H9 (cell line): Measurements from ENCODE around the gene CSTPP1. TPM values are rescaled to one million over a fixed set of nuclear protein-coding genes. Genes with fewer than 3 reads are reported as not detected.

ENCODE experiments used
- DNase-seq: peaks from one replicate; pipeline ENCODE4 v3.0.0-alpha.2; 2017
- H2AFZ ChIP-seq: one replicate; pipeline ENCODE4 v1.6.1; 2013; ENCODE audit warnings: mild to moderate bottlenecking, low read length, control low read depth, moderate library complexity
- H2AK5ac ChIP-seq: 2 replicates; pipeline ENCODE4 v1.6.1; 2013; ENCODE audit warnings: low read length, control low read depth, mixed read lengths; ENCODE audit not compliant: insufficient read length
- H2BK120ac ChIP-seq: one replicate; pipeline ENCODE4 v1.6.1; 2013; ENCODE audit warnings: low read depth, mild to moderate bottlenecking, low read length, control low read depth, inconsistent platforms; ENCODE audit not compliant: poor library complexity, severe bottlenecking
- H2BK12ac ChIP-seq: 2 replicates; pipeline ENCODE4 v1.6.1; 2013; ENCODE audit warnings: low read length, control low read depth, mixed read lengths, low read depth; ENCODE audit not compliant: insufficient read length
- H2BK15ac ChIP-seq: 2 replicates; pipeline ENCODE4 v1.6.1; 2013; ENCODE audit warnings: low read depth, low read length, control low read depth
- H2BK20ac ChIP-seq: one replicate; pipeline ENCODE4 v1.6.1; 2013; ENCODE audit warnings: low read depth, mild to moderate bottlenecking, low read length, control low read depth, inconsistent platforms; ENCODE audit not compliant: poor library complexity, severe bottlenecking
- H2BK5ac ChIP-seq: 2 replicates; pipeline ENCODE4 v1.6.1; 2013; ENCODE audit warnings: low read length, control low read depth, mixed read lengths; ENCODE audit not compliant: insufficient read length
- H3K14ac ChIP-seq: 2 replicates; pipeline ENCODE4 v1.6.1; 2013; ENCODE audit warnings: low read length, control low read depth; ENCODE audit not compliant: insufficient read depth
- H3K18ac ChIP-seq: 2 replicates; pipeline ENCODE4 v1.6.1; 2013; ENCODE audit warnings: low read depth, mild to moderate bottlenecking, mixed read lengths, low read length, control low read depth; ENCODE audit not compliant: insufficient read length
- H3K23ac ChIP-seq: 2 replicates; pipeline ENCODE4 v1.6.1; 2013; ENCODE audit warnings: low read length, control low read depth, mixed read lengths, low read depth; ENCODE audit not compliant: insufficient read length
- H3K23me2 ChIP-seq: 2 replicates; pipeline ENCODE4 v1.6.1; 2013; ENCODE audit warnings: low read depth, mild to moderate bottlenecking, mixed read lengths, low read length, control low read depth; ENCODE audit not compliant: insufficient read length, poor library complexity, severe bottlenecking
- H3K27ac ChIP-seq: 2 replicates; pipeline ENCODE4 v1.5.1; 2013; ENCODE audit warnings: low read length, control low read depth, mixed read lengths, low read depth; ENCODE audit not compliant: insufficient read length
- H3K27me3 ChIP-seq: 2 replicates; pipeline ENCODE4 v1.6.1; 2013; ENCODE audit warnings: low read length, control low read depth, inconsistent platforms; ENCODE audit not compliant: insufficient read depth
- H3K4ac ChIP-seq: 2 replicates; pipeline ENCODE4 v1.6.1; 2013; ENCODE audit warnings: low read depth, mild to moderate bottlenecking, control low read depth, inconsistent platforms, low read length, moderate library complexity
- H3K4me1 ChIP-seq: 2 replicates; pipeline ENCODE4 v1.6.1; 2013; ENCODE audit warnings: low read length, control low read depth, inconsistent platforms; ENCODE audit not compliant: insufficient read depth
- H3K4me2 ChIP-seq: 2 replicates; pipeline ENCODE4 v1.6.1; 2013; ENCODE audit warnings: low read length, control low read depth, mixed read lengths; ENCODE audit not compliant: insufficient read length, insufficient read depth
- H3K56ac ChIP-seq: 2 replicates; pipeline ENCODE4 v1.6.1; 2013; ENCODE audit warnings: low read depth, mild to moderate bottlenecking, mixed read lengths, low read length, control low read depth; ENCODE audit not compliant: insufficient read length
- H3K79me1 ChIP-seq: 2 replicates; pipeline ENCODE4 v1.6.1; 2013; ENCODE audit warnings: low read depth, mild to moderate bottlenecking, moderate library complexity, low read length, control low read depth, inconsistent platforms; ENCODE audit not compliant: insufficient read depth, poor library complexity, severe bottlenecking
- H3K79me2 ChIP-seq: 2 replicates; pipeline ENCODE4 v1.6.1; 2013; ENCODE audit warnings: low read length, control low read depth, inconsistent platforms; ENCODE audit not compliant: insufficient read depth
- H3K9ac ChIP-seq: 2 replicates; pipeline ENCODE4 v1.6.1; 2013; ENCODE audit warnings: low read length, control low read depth, mixed read lengths; ENCODE audit not compliant: insufficient read length; ENCODE audit errors: extremely low read depth
- H3K9me3 ChIP-seq: one replicate; pipeline ENCODE4 v1.6.1; 2013; ENCODE audit warnings: low read depth, low read length, inconsistent platforms; ENCODE audit not compliant: control insufficient read depth
- H3T11ph ChIP-seq: one replicate; pipeline ENCODE4 v1.6.1; 2013; ENCODE audit warnings: mild to moderate bottlenecking, low read length, control low read depth, inconsistent platforms
- H4K20me1 ChIP-seq: one replicate; pipeline ENCODE4 v1.6.1; 2013; ENCODE audit not compliant: control insufficient read depth, insufficient read length, insufficient read depth
- H4K5ac ChIP-seq: 2 replicates; pipeline ENCODE4 v1.6.1; 2013; ENCODE audit warnings: low read depth, mild to moderate bottlenecking, mixed read lengths, low read length, control low read depth; ENCODE audit not compliant: insufficient read length
- H4K8ac ChIP-seq: replicated peaks from 2 replicates; pipeline ENCODE4 v1.6.1; 2013; ENCODE audit warnings: low read length, control low read depth, mixed read lengths, low read depth; ENCODE audit not compliant: insufficient read length
- H4K91ac ChIP-seq: 2 replicates; pipeline ENCODE4 v1.6.1; 2013; ENCODE audit warnings: low read depth, mild to moderate bottlenecking, moderate library complexity, mixed read lengths, low read length, control low read depth; ENCODE audit not compliant: insufficient read length
- H3K27ac Mint-ChIP-seq, 3 experiments: 2 replicates in 2 of 3; 3 replicates in 1 of 3; pipeline ENCODE4 v1.8.0; 2020 to 2021; ENCODE audit warnings: mixed read lengths in 3 of 3, mild to moderate bottlenecking in 1 of 3, moderate library complexity in 1 of 3
- H3K27me3 Mint-ChIP-seq: 2 replicates; pipeline ENCODE4 v1.8.0; 2021; ENCODE audit warnings: low read depth, mild to moderate bottlenecking, moderate library complexity, mixed read lengths
- H3K36me3 Mint-ChIP-seq, 3 experiments: 2 replicates in 2 of 3; 3 replicates in 1 of 3; pipeline ENCODE4 v1.8.0; 2020 to 2021; ENCODE audit warnings: low read depth in 3 of 3, mixed read lengths in 3 of 3; ENCODE audit not compliant: insufficient read depth in 1 of 3
- H3K4me1 Mint-ChIP-seq, 2 experiments: 2 replicates each; pipeline ENCODE4 v1.8.0; 2020; ENCODE audit warnings: mixed read lengths in 2 of 2
- H3K4me3 Mint-ChIP-seq, 2 experiments: 2 replicates in 1 of 2; 3 replicates in 1 of 2; pipeline ENCODE4 v1.8.0; 2020 to 2021; ENCODE audit warnings: mild to moderate bottlenecking in 2 of 2, mixed read lengths in 2 of 2, moderate library complexity in 1 of 2
- H3K9me3 Mint-ChIP-seq, 2 experiments: 2 replicates in 1 of 2; 3 replicates in 1 of 2; pipeline ENCODE4 v1.8.0; 2020; ENCODE audit warnings: mild to moderate bottlenecking in 2 of 2, mixed read lengths in 2 of 2, moderate library complexity in 1 of 2
- WGBS: extraction: QIAGEN DNeasy Blood & Tissue Kit; methylation state at CpG from one replicate; pipeline ENCODE4 v1.1.7; 2013; ENCODE audit warnings: missing lambda C conversion rate, low lambda C conversion rate, mixed read lengths; ENCODE audit not compliant: insufficient read length; ENCODE audit errors: extremely low coverage; 5-methylcytosine and 5-hydroxymethylcytosine counted together
- total RNA-seq: library from RNA; stranded (reverse); gene quantifications from 2 replicates; pipeline ENCODE4 v1.2.1, GENCODE V29; 2021
- TF ChIP-seq, protein P1 (sequence below): fragments of 200-600 bp; sonication (generic); conservative IDR thresholded peaks from 3 replicates; pipeline ENCODE4 v1.8.0; 2021; ENCODE audit warnings: antibody characterized with exemption, mild to moderate bottlenecking

Gene CSTPP1
- total RNA-seq, 1 experiment from 2014 or later: 21.2 TPM

DNA sequence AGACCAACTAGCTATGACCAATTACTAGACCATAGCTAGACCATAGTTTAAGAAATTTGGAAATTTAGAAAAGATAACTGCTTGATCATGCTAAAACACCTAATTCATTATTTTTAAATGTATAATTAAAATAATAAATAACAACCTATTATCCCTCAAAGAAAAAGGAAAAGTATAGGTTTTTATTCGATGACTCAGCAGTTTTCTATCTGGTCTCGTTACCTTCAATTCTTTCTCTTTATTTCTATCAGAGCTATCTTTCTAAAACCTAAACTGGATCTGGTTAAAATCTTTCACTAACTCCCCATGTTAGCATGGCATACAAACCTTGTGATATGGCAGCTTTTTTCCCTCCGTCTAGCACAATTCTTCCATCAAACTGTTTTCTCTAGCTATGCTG, 27.3 kb downstream of the CSTPP1 start:
- Histone ChIP-seq H4K20me1 (no peaks in the 10 kb centered on the region), H2BK12ac (no peak overlapping the region), H3K4me2 (no peak overlapping the region), H3K79me2 (no peaks in the 10 kb centered on the region), H2AK5ac (no peak overlapping the region), H2BK20ac (no peak overlapping the region), H3K18ac (no peak overlapping the region), H2AFZ (no peak overlapping the region), H2BK120ac (no peak overlapping the region), H3K9ac (no peak overlapping the region), H3K23me2 (no peaks in the 10 kb centered on the region), H3K23ac (no peak overlapping the region), H2BK5ac (no peak overlapping the region), H3K14ac (no peak overlapping the region), H3K4ac (no peak overlapping the region), H3K9me3 (no peaks in the 10 kb centered on the region), H4K91ac (no peak overlapping the region), H3K27ac (no peak overlapping the region), H3K4me1 (no peaks in the 10 kb centered on the region), H2BK15ac (no peak overlapping the region), H3K27me3 (no peaks in the 10 kb centered on the region), H4K8ac (no peak overlapping the region), H3K56ac (no peak overlapping the region), H3T11ph (no peak overlapping the region), H4K5ac (no peak overlapping the region), H3K79me1 (no peaks in the 10 kb centered on the region)
- Mint-ChIP-seq H3K36me3 (peaks cover 8 to 20% (median 17%) of the 10 kb centered on the region in 3 experiments; a peak in 6 of 7 replicates), H3K27me3 (no peaks in the 10 kb centered on the region), H3K9me3 (peaks cover 5 to 6% of the 10 kb centered on the region in 2 experiments; a peak in 4 of 5 replicates), H3K4me1 (no peaks in the 10 kb centered on the region), H3K4me3 (no peak overlapping the region), H3K27ac (peak overlapping the region in 1 of 3 experiments; percentile 13; a peak in 1 of 7 replicates)
- DNase-seq: no peak
- TF ChIP-seq, protein P1, sequence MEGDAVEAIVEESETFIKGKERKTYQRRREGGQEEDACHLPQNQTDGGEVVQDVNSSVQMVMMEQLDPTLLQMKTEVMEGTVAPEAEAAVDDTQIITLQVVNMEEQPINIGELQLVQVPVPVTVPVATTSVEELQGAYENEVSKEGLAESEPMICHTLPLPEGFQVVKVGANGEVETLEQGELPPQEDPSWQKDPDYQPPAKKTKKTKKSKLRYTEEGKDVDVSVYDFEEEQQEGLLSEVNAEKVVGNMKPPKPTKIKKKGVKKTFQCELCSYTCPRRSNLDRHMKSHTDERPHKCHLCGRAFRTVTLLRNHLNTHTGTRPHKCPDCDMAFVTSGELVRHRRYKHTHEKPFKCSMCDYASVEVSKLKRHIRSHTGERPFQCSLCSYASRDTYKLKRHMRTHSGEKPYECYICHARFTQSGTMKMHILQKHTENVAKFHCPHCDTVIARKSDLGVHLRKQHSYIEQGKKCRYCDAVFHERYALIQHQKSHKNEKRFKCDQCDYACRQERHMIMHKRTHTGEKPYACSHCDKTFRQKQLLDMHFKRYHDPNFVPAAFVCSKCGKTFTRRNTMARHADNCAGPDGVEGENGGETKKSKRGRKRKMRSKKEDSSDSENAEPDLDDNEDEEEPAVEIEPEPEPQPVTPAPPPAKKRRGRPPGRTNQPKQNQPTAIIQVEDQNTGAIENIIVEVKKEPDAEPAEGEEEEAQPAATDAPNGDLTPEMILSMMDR: no peak
- no CpG with 5 or more reads among the region's 3 CpGs for WGBS
